Measurements from ENCODE around the gene BAMBI.

The BAMBI gene

GRCh38 chr10:28678687-28679457 lies 1.6 kb downstream of the BAMBI start (continued):
- TF ChIP-seq ZNF37A (tag by site-specific recombination; IDR thresholded peaks at IDR 0.05), result no peak
- TF ChIP-seq YY2 (tag by site-specific recombination; IDR thresholded peaks at IDR 0.05), result no peak
- peak; percentile 82; the same call in 1 of the 2 replicates for TF ChIP-seq ZEB2 (tag by site-specific recombination; IDR thresholded peaks at IDR 0.05)
- peak; percentile 92 for TF ChIP-seq GFI1B (tag by site-specific recombination; IDR thresholded peaks at IDR 0.05)
- TF ChIP-seq ZNF214 (tag by site-specific recombination; IDR thresholded peaks at IDR 0.05; ENCODE audit: borderline replicate concordance), result no peak
- TF ChIP-seq ZBTB11 (tag by site-specific recombination; conservative IDR thresholded peaks at IDR 0.05; ENCODE audit: low read depth), result no peak
- TF ChIP-seq ZNF148 (tag by site-specific recombination; IDR thresholded peaks at IDR 0.05; ENCODE audit: borderline replicate concordance), result no peak
- peak; percentile 74; the same call in 1 of the 2 replicates for TF ChIP-seq ZBTB44 (tag by site-specific recombination; IDR thresholded peaks at IDR 0.05)
- TF ChIP-seq ZNF792 (tag by site-specific recombination; IDR thresholded peaks at IDR 0.05), result no peak
- TF ChIP-seq ZNF354C (tag by site-specific recombination; IDR thresholded peaks at IDR 0.05; ENCODE audit: borderline replicate concordance, low read depth), result no peak
- TF ChIP-seq KLF10 (tag by site-specific recombination; IDR thresholded peaks at IDR 0.05), result peak; percentile 86
- TF ChIP-seq ZSCAN4 (tag by site-specific recombination; IDR thresholded peaks at IDR 0.05), result no peak
- 0 out of 2 replicates have a peak, but pooled peaks have one; percentile 41 for TF ChIP-seq ZSCAN23 (tag by site-specific recombination; IDR thresholded peaks at IDR 0.05)
- TF ChIP-seq ZNF777 (tag by site-specific recombination; IDR thresholded peaks at IDR 0.05; ENCODE audit: borderline replicate concordance), result no peak
- no peak for TF ChIP-seq ZNF174 (tag by site-specific recombination; IDR thresholded peaks at IDR 0.05)
- TF ChIP-seq ZNF19 (tag by site-specific recombination; IDR thresholded peaks at IDR 0.05; ENCODE audit: low read depth), result no peak
- no peak for TF ChIP-seq GLI4 (tag by site-specific recombination; IDR thresholded peaks at IDR 0.05)
- peak; percentile 73 for TF ChIP-seq ZSCAN30 (tag by site-specific recombination; IDR thresholded peaks at IDR 0.05)
- TF ChIP-seq ZNF561 (tag by site-specific recombination; IDR thresholded peaks at IDR 0.05; ENCODE audit: borderline replicate concordance), result peak; percentile 98
- TF ChIP-seq ZNF549 (tag by site-specific recombination; IDR thresholded peaks at IDR 0.05), result no peak
- no peak for TF ChIP-seq ZNF624 (tag by site-specific recombination; IDR thresholded peaks at IDR 0.05)
- no peak for TF ChIP-seq ZNF175 (tag by site-specific recombination; IDR thresholded peaks at IDR 0.05)
- TF ChIP-seq ZNF391 (tag by site-specific recombination; IDR thresholded peaks at IDR 0.05; ENCODE audit: borderline replicate concordance, low read depth), result peak; percentile 53; the same call in 1 of the 2 replicates
- peak; percentile 62; the same call in 1 of the 2 replicates for TF ChIP-seq GLIS2 (tag by site-specific recombination; IDR thresholded peaks at IDR 0.05)
- TF ChIP-seq ZBTB8A (tag by site-specific recombination; IDR thresholded peaks at IDR 0.05), result peak; percentile 96
- TF ChIP-seq, protein P1, sequence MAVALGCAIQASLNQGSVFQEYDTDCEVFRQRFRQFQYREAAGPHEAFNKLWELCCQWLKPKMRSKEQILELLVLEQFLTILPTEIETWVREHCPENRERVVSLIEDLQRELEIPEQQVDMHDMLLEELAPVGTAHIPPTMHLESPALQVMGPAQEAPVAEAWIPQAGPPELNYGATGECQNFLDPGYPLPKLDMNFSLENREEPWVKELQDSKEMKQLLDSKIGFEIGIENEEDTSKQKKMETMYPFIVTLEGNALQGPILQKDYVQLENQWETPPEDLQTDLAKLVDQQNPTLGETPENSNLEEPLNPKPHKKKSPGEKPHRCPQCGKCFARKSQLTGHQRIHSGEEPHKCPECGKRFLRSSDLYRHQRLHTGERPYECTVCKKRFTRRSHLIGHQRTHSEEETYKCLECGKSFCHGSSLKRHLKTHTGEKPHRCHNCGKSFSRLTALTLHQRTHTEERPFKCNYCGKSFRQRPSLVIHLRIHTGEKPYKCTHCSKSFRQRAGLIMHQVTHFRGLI (tag by site-specific recombination; IDR thresholded peaks at IDR 0.05), result peak; percentile 39; the same call in 1 of the 2 replicates
- TF ChIP-seq KLF16 (tag by site-specific recombination; IDR thresholded peaks at IDR 0.05), result peak; percentile 20; the same call in 1 of the 2 replicates
- TF ChIP-seq ZNF707 (tag by site-specific recombination; IDR thresholded peaks at IDR 0.05), result no peak
- TF ChIP-seq ZNF23 (tag by site-specific recombination; IDR thresholded peaks at IDR 0.05; ENCODE audit: borderline replicate concordance), result no peak
- no peak for TF ChIP-seq ZNF558 (tag by site-specific recombination; IDR thresholded peaks at IDR 0.05)
